Activated naive CD4-positive, alpha-beta T cell treated with anti-CD3 and anti-CD28 coated beads, Interleukin-2, amount 10 ng/mL, durations not matched to agents 7 days and 5 days (primary cell): ENCODE results near the gene JAG2.
A peak's percentile ranks its signal among the peaks of the same experiment; 100 is the strongest.

Experiments
- CTCF ChIA-PET: fragments of 350-600 bp; sonication (Branson Sonifier 250); formaldehyde crosslinking; loops from one replicate; lab custom pipeline; 2021; ENCODE audit warnings: antibody characterized with exemption; lab: Charles Lee
- DNase-seq: peaks from one replicate; pipeline ENCODE4 v3.0.0-alpha.2; 2020
- H3K27ac Mint-ChIP-seq: one replicate; pipeline ENCODE4 v1.8.0; 2021; ENCODE audit warnings: mild to moderate bottlenecking, moderate library complexity, mixed read lengths
- H3K27me3 Mint-ChIP-seq: one replicate; pipeline ENCODE4 v1.8.0; 2021; ENCODE audit warnings: mild to moderate bottlenecking, mixed read lengths
- H3K36me3 Mint-ChIP-seq: one replicate; pipeline ENCODE4 v1.8.0; 2021; ENCODE audit warnings: mixed read lengths
- H3K4me1 Mint-ChIP-seq: one replicate; pipeline ENCODE4 v1.8.0; 2021; ENCODE audit warnings: mixed read lengths
- H3K4me3 Mint-ChIP-seq: one replicate; pipeline ENCODE4 v1.8.0; 2021; ENCODE audit warnings: mild to moderate bottlenecking, moderate library complexity, mixed read lengths
- H3K9me3 Mint-ChIP-seq: one replicate; pipeline ENCODE4 v1.8.0; 2021; ENCODE audit warnings: mixed read lengths

The JAG2 gene

GRCh38 chr14:105184461-105184860, 15.9 kb upstream of the JAG2 start:
- CTCF ChIA-PET, result no interaction called here
- Mint-ChIP-seq H3K4me3 (no peak overlapping the region), H3K4me1 (peaks cover 24% of the 10 kb centered on the region), H3K27ac (no peak overlapping the region), H3K36me3 (no peaks in the 10 kb centered on the region), H3K27me3 (peaks cover 63% of the 10 kb centered on the region), H3K9me3 (peaks cover 9% of the 10 kb centered on the region)
- DNase-seq, result no peak

DNA sequence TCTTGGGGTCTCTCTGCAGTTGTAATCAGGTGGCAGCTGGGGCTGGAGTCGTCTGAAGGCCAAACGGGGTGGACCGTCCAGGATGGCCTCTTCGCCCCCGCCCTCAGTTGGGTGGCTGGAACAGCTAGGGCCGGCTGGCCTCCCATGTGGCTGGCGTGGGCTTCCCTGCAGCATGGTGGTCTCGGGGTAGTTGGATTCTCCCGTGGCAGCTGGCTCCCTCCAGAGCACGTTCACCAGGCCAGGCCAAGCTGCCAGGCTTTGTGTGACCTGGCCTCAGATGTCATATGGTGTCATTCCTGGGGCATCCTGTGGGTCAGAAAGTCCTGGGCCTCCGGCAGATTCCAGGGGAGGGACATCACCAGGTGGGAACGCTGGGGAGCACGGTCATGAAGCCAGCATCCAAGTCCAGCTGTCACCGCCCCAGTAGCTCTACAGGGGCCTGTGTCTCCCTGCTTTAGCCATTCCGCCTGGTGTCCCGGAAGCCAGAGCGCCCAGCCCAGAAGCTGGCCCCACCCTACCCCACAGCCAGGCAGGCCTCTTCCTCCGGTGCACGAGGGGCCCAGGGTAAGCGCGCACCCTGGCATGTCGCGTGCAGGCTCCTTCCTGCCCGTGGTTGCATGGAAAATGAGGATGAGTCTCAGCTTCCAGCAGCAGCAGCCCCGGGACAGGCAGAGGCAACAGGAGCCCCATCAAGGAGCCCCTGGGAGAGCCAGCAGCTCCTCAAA, 13.9 kb upstream of the JAG2 start:
- H3K4me3 Mint-ChIP-seq, result peak overlapping the region; percentile 53
- H3K36me3 Mint-ChIP-seq, result no peaks in the 10 kb centered on the region
- DNase-seq, result peak; percentile 51
- no peaks in the 10 kb centered on the region for H3K9me3 Mint-ChIP-seq
- H3K27me3 Mint-ChIP-seq, result peaks cover 61% of the 10 kb centered on the region
- H3K27ac Mint-ChIP-seq, result peak overlapping the region; percentile 62
- H3K4me1 Mint-ChIP-seq, result peaks cover 24% of the 10 kb centered on the region
- CTCF ChIA-PET, result interaction anchor here (0.9 to 1.8 kb wide), 3 partner anchors 13 to 308 kb away, joined by 3 to 5 read pairs (median 5); no protein-coding TSS in a partner anchor

GRCh38 chr14:105181549-105182295, 13.1 kb upstream of the JAG2 start:
- Mint-ChIP-seq H3K36me3 (no peaks in the 10 kb centered on the region), H3K4me1 (peaks cover 26% of the 10 kb centered on the region), H3K27ac (no peak overlapping the region), H3K9me3 (no peaks in the 10 kb centered on the region), H3K4me3 (peak overlapping the region; percentile 53), H3K27me3 (peaks cover 61% of the 10 kb centered on the region)
- CTCF ChIA-PET, result interaction anchor here (0.7 to 1.8 kb wide), 4 partner anchors 12 to 309 kb away, joined by 3 to 5 read pairs (median 4); no protein-coding TSS in a partner anchor
- no peak for DNase-seq

DNA sequence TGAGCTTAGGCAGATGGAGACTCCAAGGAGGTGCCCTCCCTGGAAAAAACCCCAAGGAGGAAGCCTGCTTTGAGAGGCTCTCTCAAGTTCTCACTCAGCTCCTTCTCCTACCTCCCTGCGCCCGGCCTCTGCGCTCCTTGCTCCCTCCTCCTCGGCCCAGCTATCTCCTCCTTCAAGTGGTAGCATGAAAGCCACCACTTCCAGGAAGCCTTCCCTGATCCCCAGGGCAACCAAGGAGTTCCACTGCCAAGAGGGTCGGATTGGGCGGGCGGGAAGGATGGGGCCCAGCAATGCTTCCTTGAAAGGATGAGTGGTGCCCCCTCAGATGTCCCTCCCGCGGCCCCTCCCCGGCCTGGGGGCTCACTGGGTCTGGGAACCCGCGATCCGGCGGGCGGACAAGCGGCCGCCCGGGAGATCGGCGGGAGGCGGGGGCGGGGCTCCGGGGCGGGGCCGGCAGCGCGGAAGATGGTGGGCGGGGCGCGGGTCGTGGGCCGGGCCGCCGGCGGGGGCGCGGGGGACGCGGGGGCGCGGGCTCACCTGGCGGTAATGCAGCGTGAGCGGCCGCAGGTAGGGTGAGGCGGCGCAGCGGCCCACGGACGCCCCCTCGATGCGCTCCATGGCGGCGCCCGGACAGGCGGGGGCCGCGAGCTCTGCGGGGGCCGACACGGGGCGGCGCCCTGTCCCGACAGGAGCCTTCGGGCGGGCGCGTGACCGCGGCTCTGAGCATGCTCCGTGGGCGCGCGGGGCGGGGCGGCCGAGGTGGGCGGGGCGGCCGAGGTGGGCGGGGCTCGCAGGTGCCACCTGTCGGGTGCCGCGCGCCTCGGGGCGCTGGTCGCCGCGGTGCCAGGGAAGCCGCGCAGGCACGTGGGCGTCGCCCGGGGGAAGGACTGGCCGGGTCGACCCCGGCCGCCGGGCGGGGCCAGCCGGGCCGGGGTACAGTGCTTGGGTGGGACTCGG, 12.3 kb upstream of the JAG2 start, which contains the start of gene NUDT14:
Gene NUDT14, minus strand, starts transcription at position 721 of the 957 bp plus-strand sequence. Its CDS starts 103 bp downstream, at position 618.
- peak; percentile 88 for DNase-seq
- Mint-ChIP-seq H3K27me3 (peaks cover 63% of the 10 kb centered on the region), H3K27ac (no peak within 1 kb of the TSS), H3K9me3 (no peaks in the 10 kb centered on the region), H3K36me3 (no peaks in the 10 kb centered on the region), H3K4me3 (peak within 1 kb of the TSS; percentile 78), H3K4me1 (peaks cover 32% of the 10 kb centered on the region)
- CTCF ChIA-PET, result interaction anchor here (0.7 to 1.5 kb wide), 4 partner anchors 11 to 171 kb away, joined by 3 to 5 read pairs (median 4); no protein-coding TSS in a partner anchor

DNA sequence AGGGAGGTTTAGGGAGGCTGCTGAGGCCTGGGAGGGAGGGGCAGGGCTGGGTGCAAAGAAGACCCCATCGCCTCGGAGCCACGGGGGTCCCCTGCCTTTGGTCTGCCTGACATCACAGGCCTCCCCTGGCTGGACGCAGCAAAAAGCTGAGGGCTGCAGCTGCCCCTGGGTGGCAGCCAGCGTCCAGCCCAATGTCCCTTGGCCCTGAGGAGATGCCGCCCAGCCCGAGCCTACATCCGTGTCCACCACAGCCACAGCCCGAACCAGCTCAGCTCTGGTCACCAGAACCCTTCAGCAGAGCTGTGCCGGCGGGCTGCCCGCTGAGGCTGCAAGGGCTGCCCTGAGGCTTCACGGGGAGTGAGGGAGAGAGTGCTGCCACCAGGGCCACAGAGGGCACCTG, 10.6 kb upstream of the JAG2 start:
- CTCF ChIA-PET, result interaction anchor here (0.8 to 1.4 kb wide), 2 partner anchors 9 to 173 kb away, joined by 4 read pairs; no protein-coding TSS in a partner anchor

GRCh38 chr14:105178868-105179140, 10.2 kb upstream of the JAG2 start:
- Mint-ChIP-seq H3K27me3 (peaks cover 48% of the 10 kb centered on the region), H3K36me3 (no peaks in the 10 kb centered on the region), H3K4me3 (no peak overlapping the region), H3K4me1 (peaks cover 46% of the 10 kb centered on the region), H3K27ac (no peak overlapping the region), H3K9me3 (no peaks in the 10 kb centered on the region)
- CTCF ChIA-PET, result interaction anchor here (0.8 kb wide), 1 partner anchor 9 kb away, joined by 4 read pairs; no protein-coding TSS in a partner anchor
- no peak for DNase-seq

More for the DNA sequence above, 10.6 kb upstream of the JAG2 start:
- Mint-ChIP-seq H3K9me3 (no peaks in the 10 kb centered on the region), H3K27ac (no peak overlapping the region), H3K4me1 (peaks cover 44% of the 10 kb centered on the region), H3K27me3 (peaks cover 50% of the 10 kb centered on the region), H3K4me3 (peak overlapping the region; percentile 78), H3K36me3 (no peaks in the 10 kb centered on the region)
- no peak for DNase-seq

DNA sequence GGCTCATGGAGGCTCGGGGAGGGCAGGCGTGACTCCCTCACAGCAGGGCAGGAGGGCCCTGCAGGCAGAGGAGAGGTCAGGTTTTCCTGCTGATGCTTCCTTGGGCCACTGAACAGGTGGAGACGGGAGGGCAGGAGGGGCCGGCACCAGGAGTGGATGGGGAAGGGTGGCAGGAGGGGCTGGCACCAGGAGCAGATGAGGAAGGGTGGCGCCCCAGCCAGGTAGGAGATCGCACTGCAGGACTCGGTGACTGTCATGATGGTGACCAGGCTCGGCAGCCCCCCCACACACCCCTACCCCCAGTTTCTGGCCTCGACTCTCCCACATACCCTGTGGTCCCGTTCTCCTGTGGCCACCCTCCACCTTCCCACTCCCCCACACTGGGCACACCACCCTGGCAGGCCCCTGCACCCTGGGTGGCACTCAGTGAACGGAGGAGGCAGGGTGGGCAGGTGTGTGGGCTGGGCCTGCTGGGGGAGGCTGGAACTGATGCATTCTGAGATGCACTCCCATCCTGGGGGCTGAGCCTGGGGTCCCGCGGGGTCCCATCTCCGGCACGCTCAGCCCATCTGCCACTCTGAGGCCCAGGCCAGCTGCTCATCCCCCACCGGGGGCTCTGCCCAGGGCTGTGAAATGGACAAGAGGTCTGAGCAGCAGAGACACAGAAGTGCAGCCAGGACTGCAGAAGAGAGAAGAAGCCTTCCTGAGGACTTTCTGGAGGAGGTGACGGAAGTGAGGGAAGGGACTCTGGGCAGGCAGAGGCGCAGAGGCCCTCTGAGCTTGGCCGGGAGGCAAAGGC, 9.7 kb upstream of the JAG2 start:
- Mint-ChIP-seq H3K9me3 (no peaks in the 10 kb centered on the region), H3K27me3 (peaks cover 48% of the 10 kb centered on the region), H3K4me3 (no peak overlapping the region), H3K4me1 (peaks cover 48% of the 10 kb centered on the region), H3K36me3 (no peaks in the 10 kb centered on the region), H3K27ac (no peak overlapping the region)
- DNase-seq, result no peak
- CTCF ChIA-PET, result interaction anchor here (0.8 kb wide), 1 partner anchor 8 kb away, joined by 4 read pairs; no protein-coding TSS in a partner anchor

GRCh38 chr14:105177082-105177481, 8.5 kb upstream of the JAG2 start:
- peaks cover 39% of the 10 kb centered on the region for H3K4me1 Mint-ChIP-seq
- no peak for DNase-seq
- no peak overlapping the region for H3K27ac Mint-ChIP-seq
- no peaks in the 10 kb centered on the region for H3K36me3 Mint-ChIP-seq
- no peaks in the 10 kb centered on the region for H3K9me3 Mint-ChIP-seq
- H3K4me3 Mint-ChIP-seq, result no peak overlapping the region
- H3K27me3 Mint-ChIP-seq, result peaks cover 44% of the 10 kb centered on the region
- CTCF ChIA-PET, result no interaction called here

DNA sequence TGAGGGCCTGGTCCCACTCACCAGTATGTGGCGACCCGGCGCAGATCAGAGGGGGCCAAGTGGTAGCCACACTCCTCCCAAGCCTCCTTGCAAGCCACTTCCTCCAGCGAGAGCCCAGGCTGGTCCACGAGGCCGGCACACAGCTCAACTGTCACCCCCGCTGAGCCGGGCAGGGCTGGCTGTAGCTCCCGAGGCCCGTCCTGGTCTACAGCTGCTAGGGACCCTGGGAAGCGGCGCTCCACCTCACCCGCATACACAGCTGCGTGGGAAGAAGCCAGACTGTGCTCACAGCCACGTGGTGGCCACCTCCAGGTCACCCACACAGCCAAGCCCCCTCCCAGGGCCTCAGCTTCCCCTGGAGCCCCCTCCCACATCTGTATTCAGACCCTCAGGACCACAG, 7.9 kb upstream of the JAG2 start:
- H3K4me1 Mint-ChIP-seq, result peaks cover 39% of the 10 kb centered on the region
- DNase-seq, result no peak
- H3K27ac Mint-ChIP-seq, result no peak overlapping the region
- CTCF ChIA-PET, result interaction anchor here (1.0 kb wide), 1 partner anchor 11 kb away, joined by 3 read pairs; no protein-coding TSS in a partner anchor
- H3K36me3 Mint-ChIP-seq, result no peaks in the 10 kb centered on the region
- no peaks in the 10 kb centered on the region for H3K9me3 Mint-ChIP-seq
- no peak overlapping the region for H3K4me3 Mint-ChIP-seq
- H3K27me3 Mint-ChIP-seq, result peaks cover 49% of the 10 kb centered on the region

DNA sequence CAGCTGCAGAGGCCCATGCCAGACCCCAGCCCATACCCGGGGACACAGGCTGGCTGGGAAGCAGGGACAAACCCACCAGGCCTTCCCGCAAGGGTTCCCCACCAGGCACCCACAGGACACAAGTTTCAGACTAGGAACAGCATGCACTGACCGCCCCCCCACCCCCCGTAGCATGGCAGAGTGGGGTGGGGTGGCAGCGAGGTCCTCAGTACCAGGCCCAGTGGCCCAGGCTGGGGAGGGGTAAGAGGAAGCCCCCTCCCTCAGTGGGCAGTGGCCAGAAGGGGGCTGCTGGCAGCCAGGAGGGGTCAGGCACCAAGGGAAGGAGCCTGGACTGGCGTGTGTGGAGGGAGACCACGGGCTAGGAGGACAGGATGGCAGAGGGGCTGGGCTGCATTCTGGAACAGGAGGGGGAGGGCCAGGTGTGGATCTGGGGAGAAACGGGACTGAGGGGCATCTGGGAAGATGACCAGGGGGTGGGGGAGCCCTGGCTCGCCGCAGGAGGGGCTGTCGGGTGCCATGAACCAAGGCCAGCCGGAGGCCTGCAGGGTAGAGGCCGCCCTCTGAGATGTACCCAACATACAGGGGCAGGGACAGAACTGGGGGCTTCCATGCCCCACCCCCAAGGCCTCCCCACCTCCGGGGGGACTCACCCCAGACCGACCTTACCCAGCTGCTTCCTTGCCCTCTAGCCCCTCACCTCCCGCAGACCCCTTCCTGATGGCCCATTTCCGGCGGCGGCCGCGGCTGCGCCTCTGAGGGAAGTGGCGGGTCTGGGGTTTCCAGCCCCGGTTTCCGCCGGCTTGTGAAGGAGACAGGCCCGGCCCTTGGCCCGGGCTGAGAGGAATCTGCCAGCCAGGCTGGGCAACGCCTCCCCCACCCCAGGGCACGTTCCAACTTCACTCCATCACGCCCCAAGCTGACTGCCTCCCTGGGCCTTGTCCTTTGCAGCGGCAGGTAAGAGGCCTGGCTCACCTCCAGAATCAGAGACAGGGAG, 5.6 kb upstream of the JAG2 start:
- peaks cover 56% of the 10 kb centered on the region for H3K27me3 Mint-ChIP-seq
- peak; percentile 66 for DNase-seq
- no peak overlapping the region for H3K27ac Mint-ChIP-seq
- H3K36me3 Mint-ChIP-seq, result no peaks in the 10 kb centered on the region
- no peaks in the 10 kb centered on the region for H3K9me3 Mint-ChIP-seq
- H3K4me1 Mint-ChIP-seq, result peaks cover 40% of the 10 kb centered on the region
- CTCF ChIA-PET, result interaction anchor here (1.6 kb wide), 1 partner anchor 87 kb away, joined by 4 read pairs; no protein-coding TSS in a partner anchor
- H3K4me3 Mint-ChIP-seq, result no peak overlapping the region

- Mint-ChIP-seq H3K36me3 (no peaks in the 10 kb centered on the region), H3K4me3 (no peak overlapping the region), H3K27me3 (peaks cover 60% of the 10 kb centered on the region), H3K4me1 (peaks cover 42% of the 10 kb centered on the region), H3K27ac (no peak overlapping the region), H3K9me3 (no peaks in the 10 kb centered on the region)
- no peak for DNase-seq
- CTCF ChIA-PET, result interaction anchor here (1.6 kb wide), 1 partner anchor 86 kb away, joined by 4 read pairs; no protein-coding TSS in a partner anchor
Measured at GRCh38 chr14:105173145-105173544, 4.6 kb upstream of the JAG2 start.

GRCh38 chr14:105172476-105172875, 3.9 kb upstream of the JAG2 start:
- Mint-ChIP-seq H3K4me1 (peaks cover 42% of the 10 kb centered on the region), H3K4me3 (no peak overlapping the region), H3K9me3 (no peaks in the 10 kb centered on the region), H3K36me3 (no peaks in the 10 kb centered on the region), H3K27me3 (peaks cover 59% of the 10 kb centered on the region), H3K27ac (no peak overlapping the region)
- no peak for DNase-seq
- CTCF ChIA-PET, result interaction anchor here (1.6 kb wide), 1 partner anchor 86 kb away, joined by 4 read pairs; no protein-coding TSS in a partner anchor
